NCI-H2107 treated with DMSO at 0.1 percent for 48 hours (cell line): Measurements from ENCODE around the gene QPCTL.

ENCODE experiments used
- DNase-seq: peaks from one replicate; lab custom pipeline; 2025; ENCODE audit not compliant: unreplicated experiment; lab: John Stamatoyannopoulos, UW

The QPCTL gene

DNA sequence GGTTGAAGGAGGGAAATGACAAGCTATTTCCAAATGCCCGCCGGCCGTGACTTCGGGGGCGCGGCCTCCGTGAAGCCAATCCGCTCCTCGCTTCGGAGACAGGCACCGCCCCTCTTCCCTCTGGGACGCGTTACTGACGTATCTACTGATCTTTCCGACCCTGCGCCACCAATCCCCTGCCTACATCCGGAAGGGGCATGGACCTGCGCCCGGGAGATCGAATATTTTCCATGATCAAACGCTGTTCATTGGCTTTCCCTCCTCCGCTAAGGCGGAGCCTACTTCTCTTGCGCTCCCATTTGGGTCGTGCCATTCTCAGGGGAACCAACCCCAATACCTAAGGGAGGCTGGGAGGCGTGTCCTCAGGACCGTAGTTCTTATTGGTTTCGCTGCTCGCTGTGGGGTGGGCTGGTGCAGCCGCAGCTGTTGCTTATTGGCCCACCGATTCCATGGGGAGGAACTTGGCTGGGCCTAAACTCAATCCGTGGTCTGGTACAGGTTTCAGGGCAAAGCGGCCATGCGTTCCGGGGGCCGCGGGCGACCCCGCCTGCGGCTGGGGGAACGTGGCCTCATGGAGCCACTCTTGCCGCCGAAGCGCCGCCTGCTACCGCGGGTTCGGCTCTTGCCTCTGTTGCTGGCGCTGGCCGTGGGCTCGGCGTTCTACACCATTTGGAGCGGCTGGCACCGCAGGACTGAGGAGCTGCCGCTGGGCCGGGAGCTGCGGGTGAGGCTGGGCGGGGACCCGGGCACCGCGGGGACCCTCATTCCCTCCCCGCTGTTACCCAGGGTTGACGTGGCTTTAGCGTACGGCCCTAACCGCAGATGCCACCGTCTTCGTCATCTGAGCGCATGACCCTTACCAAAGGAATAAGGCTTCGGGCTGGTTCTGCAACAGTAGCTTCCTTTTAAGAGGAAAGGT is at the start of gene QPCTL:
TSS of gene QPCTL (plus strand) at position 480 of the 919 bp plus-strand sequence. CDS start at position 518, 38 bp downstream.
- DNase-seq, result peak; percentile 99

DNA sequence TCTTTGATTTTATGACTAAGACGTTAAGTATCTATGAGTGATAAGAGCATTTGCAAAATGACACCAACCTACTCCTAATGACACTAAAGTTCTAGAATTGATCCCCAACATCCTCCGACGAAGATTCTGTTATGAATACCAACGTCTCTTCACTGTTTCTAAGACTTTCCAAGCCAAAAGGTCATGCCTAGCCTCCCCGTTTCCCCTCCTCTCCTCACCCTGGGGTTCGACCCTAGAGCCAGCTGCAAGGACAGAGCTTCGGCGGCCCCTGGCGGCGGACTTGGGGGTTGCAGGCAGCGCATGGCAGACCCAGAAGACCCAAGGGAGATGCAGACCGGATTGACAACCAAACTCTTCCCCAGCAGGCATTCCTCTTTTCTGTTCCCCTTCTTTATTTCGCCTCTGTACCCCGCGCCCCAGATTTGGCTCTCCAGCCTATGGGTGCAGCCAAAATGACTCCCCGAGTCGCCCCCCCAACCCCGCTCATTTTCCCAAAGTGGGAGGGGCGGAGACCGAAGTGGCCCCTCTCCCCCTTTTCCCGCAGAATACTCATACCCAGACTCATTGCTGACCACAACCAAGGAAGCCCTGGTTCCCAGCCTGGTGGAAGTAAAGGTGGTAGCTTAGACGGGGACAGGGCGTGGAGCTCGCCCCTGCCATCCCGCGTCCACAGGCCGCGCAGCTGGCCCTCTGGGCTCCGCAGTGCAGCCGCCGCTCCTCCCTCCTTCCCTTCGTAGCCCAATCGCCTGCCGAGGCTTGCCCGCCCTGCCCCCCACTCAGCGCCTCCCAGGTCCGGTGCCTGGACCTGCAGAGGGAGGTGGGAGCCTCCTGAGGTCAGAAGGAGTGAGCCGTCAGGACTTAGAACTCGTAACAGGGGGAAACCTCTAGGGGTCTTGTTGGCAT is 49.2 kb upstream of the QPCTL start:
- DNase-seq, result peak; percentile 24

DNA sequence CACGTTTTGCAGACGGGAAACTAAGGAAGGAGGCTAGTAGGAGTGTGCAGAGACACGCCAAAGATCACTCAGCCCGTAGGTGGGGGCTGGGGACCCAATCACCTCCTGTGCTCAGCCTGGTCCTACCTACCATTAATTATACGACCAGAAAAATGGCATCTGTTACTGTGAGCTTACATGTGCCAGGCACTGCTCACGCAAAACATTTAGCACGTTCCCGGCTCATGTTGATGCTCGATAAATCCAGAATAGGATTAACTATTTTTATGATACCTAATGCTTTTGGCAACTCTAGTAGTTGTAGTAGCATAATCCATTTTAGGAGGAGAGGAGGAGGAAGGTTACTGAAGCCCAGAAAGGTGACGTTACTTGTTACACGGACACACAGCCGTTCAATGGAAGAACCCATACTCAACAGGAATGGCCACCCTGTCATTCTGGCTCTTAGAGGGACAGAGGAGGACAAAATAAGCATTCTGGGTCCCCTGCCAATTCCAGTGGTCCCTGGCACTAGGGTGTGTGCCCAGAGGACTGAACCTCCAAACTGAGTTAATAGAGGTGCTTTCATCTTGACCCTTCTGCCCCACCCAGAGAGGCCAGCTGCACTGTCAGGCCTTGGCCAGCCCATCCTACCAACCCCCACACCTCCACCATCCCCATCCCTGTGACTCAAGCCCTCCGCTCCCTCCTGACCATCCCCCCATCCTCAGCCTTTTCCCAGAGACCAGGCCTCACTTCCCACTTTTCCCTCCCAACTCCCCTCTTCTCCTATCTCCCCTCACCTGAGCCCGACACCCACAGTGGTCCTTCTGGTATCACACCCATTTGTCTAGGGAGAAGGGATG is 48.3 kb upstream of the QPCTL start:
- no peak for DNase-seq

DNA sequence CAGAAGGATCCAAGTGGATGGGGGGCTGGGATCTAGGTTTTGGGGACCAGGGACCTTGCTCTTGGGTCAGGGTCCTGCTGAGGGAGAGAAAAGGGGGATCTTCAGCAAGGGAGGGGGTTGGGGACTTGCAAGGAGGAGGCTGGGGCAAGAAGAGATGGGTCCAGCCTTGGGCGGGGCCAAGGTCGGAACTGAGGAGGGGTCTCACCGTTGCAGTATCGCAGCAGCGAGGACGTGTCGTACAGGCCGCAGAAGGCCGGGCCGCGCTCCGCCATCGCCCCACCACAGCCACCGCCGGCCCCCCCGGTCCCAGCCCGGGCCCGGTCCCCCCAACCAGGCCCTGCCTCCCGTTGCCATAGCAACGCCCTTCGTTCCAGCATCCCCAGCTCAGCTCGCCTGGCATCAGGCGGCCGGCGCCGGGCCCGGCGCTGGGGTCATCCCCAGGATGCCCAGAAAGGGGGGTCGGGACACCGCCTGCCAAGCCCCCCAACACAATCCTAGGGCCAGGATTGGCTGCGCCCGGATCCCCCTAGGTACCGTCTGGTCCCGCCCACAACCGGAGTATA is 47.3 kb upstream of the QPCTL start:
- DNase-seq, result no peak

DNA sequence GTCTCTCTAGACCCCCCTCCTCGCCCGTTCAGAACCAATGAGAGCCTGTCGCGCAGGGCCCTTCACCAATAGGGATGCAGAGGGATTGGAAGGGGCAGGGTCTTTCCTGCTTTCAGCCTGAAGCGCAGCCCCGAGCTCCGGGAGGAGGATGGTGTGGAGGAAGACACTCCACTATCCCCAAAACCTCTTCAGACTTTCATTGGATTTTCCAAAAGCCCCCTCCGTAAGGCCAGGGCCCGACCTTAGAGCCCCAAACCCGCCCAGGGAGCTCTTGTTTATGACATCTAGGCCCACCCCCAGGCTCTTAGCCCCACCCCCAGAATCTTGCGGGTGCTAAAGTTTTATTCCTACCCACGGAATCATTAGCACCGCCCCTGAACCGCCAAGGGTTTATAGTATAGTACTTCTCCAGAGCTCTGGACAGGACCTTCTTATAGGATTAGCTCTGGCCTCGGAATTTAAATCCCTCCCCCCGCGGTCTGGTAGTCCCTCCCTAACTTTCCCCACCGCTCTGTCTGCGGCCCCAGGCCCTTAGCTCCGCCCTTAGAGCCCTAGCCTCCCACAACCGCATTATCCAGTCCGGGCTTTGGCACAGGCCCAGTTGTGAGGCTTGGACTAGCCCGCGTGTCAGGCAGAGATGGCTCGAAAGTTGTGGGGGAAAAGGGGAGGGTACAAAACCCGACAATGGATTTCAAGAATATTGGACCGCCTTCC is 46.7 kb upstream of the QPCTL start:
- DNase-seq, result peak; percentile 4

DNA sequence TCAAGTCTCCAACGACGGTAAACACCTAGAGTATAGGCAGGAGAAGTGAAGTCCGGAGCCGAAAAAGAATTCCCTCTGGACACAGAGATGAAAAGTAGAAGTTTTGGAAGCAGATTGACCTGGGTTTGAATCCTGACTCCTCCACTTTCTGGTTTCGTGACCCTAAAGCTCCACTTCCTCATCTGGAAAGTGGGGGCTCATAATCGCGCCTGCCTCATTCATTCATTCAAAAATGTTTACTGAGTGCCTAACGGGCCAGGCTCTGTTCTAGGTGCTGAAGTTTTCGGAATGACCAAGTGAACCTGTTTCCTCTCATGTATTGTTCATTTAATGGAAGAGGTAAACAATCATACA is 46.1 kb upstream of the QPCTL start:
- DNase-seq, result no peak

DNA sequence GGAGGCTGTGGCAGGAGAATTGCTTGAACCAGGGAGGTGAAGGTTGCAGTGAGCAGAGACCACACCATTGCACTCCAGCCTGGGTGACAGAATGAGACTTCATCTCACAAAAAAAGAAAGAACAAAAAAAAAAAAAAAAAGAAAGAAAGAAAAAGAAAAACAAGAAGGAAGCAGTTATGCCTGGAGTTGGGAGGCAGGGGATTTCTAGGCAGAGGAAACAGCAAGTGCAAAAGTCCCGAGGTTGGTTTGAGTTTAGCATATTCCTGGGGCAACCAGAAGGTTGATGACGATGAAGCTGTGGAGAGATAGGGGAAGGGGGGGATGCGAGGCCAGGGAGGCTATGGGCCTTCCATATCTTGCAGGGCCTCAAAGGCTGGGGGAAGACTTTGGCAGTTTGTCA is 41.7 kb upstream of the QPCTL start:
- DNase-seq, result no peak

DNA sequence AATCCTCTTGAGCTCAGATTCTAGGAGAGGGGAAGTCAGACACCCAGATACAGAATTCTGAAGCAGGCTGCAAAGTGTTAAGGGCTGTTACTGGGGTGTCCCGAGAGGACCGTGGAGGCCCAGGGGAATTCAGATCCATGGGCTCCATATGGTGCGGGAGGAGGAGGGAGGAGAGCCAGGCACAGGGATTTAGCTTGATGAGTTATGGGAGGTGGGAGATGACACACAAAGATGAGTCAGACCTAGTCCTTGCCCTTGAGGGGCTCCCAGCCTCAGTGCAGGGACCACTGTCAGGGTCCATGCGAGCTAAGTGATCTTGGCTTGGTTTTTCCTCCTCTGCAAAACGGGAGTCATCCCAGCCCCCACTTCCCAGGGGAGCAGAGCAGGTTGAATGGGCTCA is 38.8 kb upstream of the QPCTL start:
- no peak for DNase-seq

DNA sequence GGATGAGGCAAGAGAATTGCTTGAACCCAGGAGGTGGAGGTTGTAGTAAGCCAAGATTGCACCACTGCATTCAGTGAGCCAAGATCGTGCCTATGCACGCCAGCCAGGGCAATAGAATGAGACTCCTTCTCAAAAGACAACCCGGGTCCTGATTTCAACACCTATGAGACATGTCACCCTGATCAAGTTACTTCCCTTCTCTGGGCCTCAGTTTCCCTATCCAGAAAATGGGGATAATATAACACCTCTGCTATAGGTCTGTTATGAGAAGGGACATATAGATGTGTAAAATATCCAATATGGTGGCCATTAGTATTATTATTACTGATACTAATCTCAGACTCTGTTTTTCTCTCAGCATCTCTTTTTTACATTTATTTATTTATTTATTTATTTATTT is 37.4 kb upstream of the QPCTL start:
- DNase-seq, result no peak

DNA sequence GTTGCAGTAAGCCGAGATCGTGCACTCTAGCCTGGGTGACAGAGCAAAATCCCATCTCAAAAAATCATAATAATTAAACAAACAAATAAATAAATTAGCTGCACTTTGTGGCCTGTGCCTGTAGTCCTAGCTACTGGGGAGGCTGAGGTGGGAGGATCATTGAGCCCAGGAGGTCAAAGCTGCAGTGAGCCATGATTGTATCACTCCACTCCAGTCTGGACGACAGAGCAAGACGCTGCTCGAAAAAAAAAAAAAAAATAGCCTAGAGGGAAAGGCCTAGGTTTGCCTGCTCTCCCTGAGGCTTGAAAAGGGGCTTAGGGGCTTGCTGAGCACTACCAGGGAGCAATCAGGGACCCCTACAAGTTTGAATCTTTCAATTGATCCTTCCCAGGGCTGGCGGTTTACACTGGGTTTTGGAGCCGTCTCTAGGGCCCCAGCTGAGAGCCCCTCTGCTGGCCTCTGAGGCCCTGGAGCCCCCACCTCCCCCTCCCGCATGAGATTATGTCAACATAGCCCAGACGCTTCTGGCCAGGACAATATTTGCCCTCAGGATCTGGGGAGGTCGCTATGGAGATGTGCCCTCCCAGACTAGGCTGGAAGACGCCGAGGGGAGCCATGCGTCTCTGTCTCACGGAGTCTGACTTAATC is 34.8 kb upstream of the QPCTL start:
- DNase-seq, result no peak

DNA sequence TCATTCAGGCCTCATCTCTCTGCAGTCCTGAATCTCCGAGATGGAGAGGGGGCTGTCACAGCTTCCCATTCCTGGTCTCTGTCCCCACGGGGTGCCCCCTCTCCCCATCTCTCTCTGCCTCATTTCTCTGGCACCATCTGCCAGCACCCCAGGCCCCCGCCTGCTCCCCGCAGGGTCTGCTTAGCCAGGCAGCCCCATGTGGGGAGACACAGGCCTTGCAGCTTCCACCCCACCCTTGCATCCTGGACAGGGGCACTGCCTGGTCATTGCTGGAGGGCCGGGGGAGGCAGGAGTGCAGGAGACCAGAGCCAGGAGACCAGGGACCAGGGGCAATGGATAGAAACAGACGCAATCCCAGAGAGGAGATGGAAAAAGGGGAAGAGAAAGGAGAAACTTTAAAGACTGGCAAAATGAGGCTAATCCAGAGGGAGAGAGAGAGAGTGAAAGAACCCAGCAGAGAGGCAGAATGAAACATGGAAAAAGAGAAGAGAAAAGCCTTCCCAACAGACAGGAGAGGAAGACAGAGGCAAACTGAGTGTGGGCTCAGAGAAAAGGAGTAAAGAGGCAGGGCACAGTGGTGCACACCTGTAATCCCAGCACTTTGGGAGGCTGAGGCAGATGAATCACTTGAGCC is 33.3 kb upstream of the QPCTL start:
- DNase-seq, result no peak

DNA sequence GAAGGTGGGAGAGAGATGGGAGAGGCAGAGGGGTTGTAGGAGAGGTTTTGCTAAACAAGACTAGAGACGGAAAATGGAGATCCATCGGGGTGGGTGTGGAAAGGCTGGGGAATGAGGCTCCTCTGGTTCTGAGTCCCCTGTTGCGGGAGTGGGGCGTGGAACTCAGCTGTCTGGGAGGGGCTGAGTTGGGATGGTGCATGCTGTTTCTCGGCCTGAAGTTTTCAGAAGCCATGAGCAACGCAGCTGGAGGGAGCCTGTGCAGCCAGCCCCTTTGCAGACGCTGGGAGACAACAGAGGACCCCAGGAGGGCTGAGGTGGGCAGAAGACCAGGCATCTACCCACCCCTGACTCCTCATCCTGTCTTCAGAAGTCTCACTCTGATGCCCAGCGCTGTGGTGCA is 31.8 kb upstream of the QPCTL start:
- DNase-seq, result no peak

DNA sequence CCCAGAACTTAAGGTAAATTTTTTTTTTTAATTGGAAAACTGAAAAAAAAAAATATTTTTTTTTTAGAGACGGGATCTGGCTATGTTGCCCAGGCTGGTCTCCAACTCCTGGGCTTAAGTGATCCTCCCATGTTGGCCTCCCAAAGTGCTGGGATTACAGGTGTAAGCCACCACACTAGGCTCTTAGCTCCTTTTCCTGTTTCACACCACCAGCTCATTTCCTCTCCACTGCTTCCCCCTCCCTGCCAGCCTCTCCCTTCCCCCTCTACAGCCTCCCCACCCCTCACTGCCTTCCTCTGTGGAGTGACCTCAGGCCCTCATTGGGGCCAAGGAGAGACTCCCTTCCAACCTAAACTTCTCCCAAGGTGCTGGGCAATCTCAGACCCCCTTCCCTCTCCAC is 28.7 kb upstream of the QPCTL start:
- DNase-seq, result no peak

DNA sequence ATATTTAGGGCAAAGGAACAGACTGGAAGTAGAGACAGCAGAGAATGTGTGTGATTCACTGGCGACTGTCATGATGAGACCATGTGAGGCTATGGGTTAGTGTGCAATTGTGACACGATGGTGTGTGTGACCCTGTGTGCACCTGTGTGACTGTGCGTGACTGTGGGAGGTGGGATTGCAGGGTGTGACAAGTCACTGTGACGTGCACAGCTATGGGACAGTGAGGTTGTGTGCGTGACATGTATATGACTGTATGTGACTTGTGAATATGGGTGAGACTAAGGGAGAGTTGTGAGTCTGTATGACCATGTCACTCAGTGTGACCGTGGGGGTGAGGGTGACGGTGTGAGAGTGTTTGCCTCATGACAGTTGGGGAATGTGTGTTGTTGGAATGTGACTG is 27.9 kb upstream of the QPCTL start:
- DNase-seq, result no peak

DNA sequence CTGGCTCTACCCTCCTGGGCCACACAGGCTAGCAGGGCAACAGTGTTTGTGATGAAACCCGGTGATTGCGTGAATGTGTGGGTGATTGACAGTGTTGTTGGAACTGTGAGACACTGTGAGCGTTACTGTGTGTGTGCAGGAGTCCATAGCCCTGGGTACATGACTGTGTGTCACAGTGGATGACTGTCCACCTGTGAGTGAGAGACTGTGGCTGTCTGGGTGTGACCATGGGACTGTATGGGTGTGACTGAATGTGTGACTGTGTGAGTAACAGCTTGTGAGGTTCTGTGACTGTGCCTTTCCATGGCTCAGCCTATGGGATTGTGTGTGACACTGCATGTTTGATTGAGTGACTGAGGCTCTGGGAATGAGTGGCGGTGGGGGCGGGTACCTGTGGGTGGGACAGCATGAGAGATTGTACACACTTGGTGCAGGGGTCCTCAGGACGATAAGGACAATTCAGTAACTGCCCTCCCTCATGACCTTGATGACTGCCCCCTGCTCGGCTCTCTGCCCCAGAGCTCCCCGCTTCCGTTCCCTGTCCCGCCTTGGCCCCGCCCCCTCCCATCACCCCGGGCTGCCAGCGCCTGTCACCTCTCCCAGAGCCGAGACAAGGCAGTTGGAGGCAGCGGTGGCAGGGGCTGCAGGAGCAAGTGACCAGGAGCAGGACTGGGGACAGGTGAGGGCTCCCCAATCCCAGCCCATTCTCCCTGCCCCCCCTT is 24.7 kb upstream of the QPCTL start, which contains the start of gene GIPR:
TSS of gene GIPR (plus strand) at position 602 of the 722 bp plus-strand sequence. CDS start 1,300 bp downstream, outside the sequence.
- DNase-seq, result peak; percentile 3

DNA sequence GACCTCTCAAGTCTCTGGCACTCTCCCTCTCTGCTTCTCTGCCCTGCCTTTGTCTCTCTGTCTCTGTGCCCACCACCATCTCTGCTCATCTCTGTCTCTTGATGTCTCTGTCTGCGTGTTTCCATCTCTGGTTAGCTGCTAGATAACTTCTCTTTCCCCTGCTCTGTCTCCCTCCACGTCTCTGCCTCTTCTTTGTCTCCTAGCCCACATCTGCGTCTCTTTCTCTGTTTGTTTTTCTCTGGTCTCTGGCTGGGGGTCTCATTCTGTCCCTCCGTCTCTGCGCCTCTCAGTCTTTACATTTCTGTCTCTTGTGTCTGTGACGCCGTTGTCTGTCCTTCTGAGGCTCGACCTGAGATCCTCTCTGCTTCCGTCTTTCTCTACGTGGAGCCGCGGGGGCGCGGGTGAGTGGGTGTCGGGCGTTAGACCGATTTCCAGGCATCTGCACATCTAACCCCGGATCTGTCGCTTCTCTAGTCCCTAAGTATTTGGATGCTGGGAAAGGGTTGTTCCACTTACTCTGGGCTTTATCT is 24.1 kb upstream of the QPCTL start:
- DNase-seq, result no peak

DNA sequence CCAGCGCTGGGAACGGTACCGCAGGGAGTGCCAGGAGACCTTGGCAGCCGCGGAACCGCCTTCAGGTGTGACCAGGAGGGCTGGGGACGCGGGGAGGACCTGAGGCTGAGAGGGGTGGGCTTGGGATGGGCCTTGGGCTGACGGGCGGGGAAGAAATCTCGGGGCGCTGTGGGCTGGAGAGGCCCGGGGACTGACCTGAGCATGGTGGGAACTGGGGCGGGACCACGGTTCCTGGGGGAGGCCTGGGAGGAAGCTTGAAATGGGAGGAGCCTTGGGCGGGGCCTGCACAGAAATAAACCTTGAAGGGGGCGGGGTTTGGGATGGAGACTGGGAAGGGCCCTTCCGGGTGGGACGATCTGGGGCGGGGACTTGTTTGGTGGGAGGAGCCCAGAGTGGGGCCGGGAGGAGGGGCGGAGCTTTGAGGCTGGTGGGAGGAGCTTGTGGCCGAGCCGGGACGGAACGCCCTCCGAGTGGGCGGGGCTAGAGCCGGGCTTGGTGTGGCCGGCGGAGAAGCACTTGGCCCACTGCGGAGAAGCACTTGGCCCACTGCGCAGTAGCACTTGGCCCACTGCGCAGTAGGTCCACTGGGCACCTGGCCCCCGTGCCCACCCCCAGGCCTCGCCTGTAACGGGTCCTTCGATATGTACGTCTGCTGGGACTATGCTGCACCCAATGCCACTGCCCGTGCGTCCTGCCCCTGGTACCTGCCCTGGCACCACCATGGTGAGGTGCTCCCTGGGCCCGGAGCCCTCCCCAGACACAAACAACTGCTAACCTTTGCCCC is 21.6 kb upstream of the QPCTL start:
- no peak for DNase-seq
